Measurements from ENCODE around the gene BTNL8.

Gene BTNL8

DNA sequence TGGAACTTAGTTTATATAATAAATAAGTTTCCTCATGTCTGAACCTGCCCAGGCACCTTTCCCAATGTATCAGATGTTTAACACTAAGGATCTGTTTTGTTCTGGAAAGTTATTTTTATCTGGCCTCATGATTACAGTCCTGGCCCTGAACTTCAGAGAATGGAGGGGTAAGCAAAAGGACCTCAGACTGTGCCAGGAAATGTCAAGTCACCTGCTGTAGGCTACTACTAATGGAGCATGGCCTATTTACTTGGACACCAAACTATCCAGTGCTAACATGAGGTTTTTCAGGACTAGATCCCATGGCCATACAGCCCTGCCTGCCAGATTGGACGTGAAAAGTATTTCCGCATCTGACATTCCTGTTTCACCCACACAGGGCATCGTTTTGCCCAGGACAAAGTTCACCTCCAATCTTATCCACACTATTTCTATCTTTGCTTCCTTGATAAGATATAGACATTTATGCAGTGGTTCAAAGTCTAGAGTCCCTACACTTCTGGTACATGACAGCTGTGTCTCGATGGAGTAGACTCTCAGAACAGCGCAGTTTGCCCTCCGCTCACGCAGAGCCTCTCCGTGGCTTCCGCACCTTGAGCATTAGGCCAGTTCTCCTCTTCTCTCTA, at the start of gene BTNL8:
Gene BTNL8 (plus strand): TSS at position 539 of the 626 bp plus-strand sequence. CDS start 152 bp downstream, outside the sequence.
- no peak for DNase-seq (ENCODE audit: low read depth)

GRCh38 chr5:180849827-180850226, 49.1 kb upstream of the BTNL8 start:
- no peak for DNase-seq (ENCODE audit: low read depth)

GRCh38 chr5:180850434-180851078, 48.4 kb upstream of the BTNL8 start:
- no peak for DNase-seq (ENCODE audit: low read depth)

DNA sequence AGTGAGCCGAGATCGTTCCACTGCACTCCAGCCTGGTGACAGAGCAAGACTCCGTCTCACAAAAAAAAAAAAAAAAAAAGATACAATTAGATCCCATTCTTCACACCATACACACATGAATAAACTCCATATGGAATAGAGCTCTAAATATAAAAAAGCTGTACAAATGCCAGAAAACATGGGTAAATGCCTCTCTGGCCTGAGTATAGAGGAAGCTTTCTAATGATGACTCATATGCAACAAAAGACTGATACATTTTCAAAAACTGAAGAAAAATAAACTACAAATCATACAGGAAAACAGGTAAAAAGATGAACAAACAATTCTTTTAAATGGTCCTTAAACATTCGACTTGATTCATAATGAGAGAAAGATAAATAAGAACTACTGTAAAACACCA, 46.5 kb upstream of the BTNL8 start:
- no peak for DNase-seq (ENCODE audit: low read depth)

GRCh38 chr5:180853121-180853847, 45.7 kb upstream of the BTNL8 start:
- no peak for DNase-seq (ENCODE audit: low read depth)

- no peak for DNase-seq (ENCODE audit: low read depth)
Measured at GRCh38 chr5:180853848-180854176, 45.1 kb upstream of the BTNL8 start.

- no peak for DNase-seq (ENCODE audit: low read depth)
Measured at GRCh38 chr5:180858586-180858985, 40.4 kb upstream of the BTNL8 start.

DNA sequence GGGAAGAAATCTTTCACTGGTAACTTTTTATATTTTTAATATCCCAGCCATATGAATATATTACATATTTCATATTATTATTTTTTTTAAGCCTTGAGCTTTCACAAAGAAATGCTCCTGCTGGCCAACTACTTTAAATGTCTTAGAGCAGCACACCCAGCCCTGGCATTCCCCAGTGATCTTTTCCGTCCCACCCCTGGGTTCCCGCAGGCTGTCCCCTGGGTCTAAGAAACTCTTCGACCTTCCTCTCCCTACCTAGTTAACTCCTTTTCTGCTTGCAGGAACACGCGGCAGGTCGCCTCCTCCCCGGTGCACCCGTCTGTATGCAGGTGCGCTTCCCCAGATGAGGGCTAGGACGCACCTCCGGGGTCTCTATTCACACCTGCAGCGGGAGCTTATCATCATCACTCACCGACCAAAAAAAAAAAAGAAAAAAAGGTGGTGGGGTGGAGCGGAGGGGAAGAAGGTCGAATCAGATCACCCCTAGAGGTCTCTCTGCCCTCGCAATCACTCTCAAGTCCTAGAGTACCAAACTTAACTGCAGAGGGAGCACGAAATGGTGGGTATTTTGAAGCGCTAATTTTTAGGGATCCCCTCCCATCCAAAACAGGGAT, 38.6 kb upstream of the BTNL8 start:
- peak; percentile 40 for DNase-seq (ENCODE audit: low read depth)

DNA sequence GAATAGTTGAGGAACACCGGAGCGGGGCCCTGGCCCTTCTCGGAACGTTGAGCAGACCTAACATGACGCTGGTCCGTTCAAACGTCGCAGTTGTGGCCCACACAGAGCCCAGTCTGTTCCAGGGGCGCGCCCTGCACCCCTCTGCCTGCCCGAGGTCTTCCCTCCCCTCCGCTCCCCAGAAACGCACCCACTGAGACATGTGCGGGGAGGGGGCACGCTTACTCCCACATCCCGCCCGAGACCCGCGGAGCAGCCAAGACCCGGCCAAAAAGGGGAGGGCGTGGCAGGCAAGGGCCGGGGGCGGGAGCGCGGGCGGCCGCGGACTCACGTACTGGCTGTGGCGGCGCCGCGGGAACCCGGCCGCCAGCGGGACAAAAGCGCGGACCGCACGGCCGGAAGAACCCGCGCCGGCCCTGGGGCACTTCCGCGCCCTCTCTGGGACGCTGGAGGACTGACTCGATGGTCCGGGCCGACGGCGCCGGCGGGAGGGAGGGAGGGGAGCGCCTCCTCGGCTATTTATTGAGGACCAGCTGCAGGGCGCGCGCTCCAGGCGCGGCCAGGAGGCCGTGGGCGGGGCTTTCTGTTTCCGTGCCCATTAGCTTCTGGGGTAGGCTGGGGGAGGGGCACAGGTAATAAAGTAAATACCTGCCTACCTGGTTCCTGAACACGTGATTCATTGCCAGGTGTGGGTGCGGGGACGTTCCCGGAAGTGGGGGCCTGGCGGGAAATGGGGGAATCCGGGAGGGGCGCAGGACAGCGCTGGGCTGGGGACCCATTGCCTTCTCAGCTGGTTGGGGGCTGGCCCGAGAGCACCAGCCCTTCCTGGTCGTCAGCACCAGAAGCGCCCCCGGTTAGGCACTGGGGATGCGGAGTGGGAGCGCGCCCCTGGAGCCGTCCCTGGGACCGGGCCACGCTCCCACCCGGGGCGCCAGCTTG, 37.8 kb upstream of the BTNL8 start, which contains the start of gene ZFP62:
Gene ZFP62 (minus strand): TSS at position 390 of the 936 bp plus-strand sequence. CDS start 57 bp downstream, at position 333.
- peak; percentile 76 for DNase-seq (ENCODE audit: low read depth)

DNA sequence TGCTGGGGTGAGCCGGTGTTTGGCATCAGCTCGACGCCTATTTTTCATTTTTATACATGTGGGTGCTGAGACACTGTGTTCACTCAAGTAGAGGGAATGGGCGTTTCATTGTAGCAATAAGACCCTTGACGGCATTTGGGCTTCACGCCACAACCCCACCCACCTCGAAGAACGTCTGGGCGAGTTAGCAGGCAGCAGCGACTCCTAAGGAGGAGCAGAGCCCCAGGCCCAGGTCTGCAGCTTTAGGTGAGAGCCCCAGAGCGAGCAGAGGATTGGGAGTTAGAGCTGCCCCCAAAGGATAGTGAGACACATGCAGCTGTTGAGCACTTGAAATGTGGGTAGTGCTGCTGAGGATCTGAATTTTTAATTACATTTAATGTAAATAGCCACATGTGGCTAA, 36.3 kb upstream of the BTNL8 start:
- DNase-seq (ENCODE audit: low read depth) = no peak

DNA sequence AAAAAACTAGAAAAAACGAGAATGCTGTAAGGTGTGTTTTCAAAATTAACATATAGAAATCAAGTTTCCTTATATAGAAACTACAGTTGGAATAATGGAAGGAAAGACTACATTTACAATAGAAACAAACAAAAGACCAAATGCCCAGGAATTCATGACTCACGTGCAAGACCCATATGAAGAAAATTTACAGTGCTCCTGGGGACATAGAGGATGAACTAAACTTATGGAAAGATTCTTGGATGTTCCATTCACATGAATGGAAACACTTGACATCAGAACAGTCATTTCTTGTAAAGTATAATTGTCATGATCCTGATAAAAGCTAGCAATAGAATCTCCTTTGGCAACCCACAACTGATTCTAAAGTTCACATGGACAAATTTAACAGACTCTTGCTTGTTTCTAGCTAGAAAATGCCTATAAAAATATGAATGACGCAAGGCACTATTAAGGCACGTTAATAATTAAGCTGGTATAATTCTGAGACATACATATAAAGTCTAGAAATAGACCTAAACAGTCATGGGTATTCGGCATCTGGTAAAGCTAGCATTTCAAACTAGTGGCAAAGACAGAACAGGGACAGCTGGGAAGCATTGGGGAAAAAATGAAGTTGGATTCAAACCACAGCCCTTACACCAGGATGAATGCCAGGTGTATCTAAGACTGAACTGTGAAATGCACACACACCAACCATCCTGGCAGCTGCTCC, 32.8 kb upstream of the BTNL8 start:
- no peak for DNase-seq (ENCODE audit: low read depth)

GRCh38 chr5:180866985-180867384, 32.0 kb upstream of the BTNL8 start:
- DNase-seq (ENCODE audit: low read depth) = no peak

DNA sequence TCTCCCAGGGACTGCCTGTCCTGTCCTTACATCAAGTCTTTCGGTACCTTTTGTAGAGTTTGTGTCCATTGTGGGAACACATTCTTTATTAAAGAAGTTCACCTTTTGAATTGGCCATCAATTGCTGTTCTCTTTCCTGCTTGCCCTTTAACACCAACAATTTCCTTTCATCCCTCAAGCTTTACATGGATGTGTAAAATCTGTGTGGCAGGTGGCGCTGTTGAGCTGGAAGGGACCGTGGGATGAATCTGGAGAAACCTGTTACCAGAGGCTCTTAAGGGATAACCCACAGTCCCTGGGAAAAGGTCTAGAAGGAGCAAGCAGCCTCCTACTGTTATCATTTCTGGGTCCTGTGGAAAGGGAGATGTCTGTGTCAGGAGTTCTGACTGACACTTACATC, 30.0 kb upstream of the BTNL8 start:
- DNase-seq (ENCODE audit: low read depth) = peak; percentile 8

GRCh38 chr5:180869587-180869986, 29.4 kb upstream of the BTNL8 start:
- no peak for DNase-seq (ENCODE audit: low read depth)

DNA sequence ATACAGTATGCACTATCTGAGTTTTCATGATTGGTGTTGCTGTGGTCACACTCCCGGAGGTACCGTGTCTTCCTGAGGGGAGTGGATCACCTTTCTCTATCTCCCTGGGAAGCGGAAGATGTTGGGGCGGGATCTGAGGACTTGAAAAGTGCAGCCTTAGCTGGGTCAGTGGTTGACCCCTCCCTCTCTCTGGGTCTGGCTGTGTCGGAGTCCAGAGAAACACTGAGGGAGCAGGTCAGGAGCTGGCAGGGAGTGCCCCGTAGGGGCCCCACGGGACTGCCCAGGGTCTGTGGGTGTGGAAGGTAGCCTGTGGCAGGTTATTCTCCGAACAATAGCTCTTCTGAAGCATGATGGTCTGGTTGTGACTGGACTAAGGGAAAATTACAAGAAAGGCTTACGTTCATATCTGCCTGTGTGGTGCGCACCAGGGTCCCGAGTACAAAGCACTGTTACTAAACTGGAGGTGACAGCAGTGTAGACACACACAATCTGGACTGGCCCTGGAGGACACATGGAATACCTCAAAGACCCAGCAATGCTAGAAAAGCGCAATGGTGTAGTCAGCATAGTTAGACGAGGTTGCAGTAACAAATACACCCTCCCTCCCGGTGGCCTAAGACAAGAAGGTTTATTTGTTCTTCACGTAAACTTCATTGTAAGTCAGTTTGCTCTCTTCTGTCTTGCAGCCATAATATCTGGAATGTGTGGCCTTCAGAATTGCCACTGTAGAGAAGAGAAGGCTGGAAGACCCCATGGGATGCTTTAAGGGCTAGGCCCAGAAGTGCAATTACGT, 28.5 kb upstream of the BTNL8 start:
- no peak for DNase-seq (ENCODE audit: low read depth)

- no peak for DNase-seq (ENCODE audit: low read depth)
Measured at GRCh38 chr5:180872419-180872818, 26.5 kb upstream of the BTNL8 start.

DNA sequence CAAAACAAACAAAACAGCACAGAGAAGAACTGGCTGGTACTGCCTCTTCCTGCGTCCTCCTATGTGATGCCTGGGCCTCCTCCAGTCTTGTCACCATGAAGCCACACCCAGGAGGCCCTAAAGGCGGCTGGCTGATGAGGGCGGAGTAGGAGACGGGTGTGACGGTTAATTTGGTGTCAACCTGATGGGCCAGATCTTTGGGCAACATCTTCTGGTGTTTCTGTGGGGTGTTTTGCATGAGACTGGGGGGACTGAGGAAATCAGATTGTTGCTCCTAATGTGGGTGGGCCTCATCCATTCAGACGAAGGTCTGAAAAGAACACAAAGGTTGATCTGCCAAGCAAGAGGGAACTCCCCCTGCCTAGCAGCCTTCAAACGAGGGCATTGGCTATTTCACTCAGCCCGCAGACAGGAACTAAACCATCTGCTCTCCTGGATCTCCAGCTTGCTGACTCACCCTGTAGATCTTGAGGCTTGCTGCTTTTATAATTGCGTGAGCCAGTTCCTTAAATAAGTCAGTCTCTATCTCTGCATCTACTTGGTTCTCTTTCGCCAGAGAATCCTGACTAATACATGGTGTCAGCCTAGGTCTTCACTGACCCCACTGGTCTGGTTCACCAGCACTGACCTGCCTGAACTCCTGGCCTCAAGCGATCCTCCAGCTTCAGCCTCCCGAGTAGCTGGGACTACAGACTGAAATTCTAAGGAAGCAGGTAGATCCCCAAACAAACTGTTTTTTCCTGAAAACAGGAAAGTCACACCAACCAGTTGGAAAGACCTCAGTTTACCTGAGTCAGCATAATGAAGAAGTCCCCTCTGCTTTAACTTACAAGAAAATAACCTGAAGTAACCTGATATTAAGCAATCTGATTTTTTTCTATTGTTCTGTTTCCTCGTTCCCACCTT, 25.1 kb upstream of the BTNL8 start:
- peak; percentile 18 for DNase-seq (ENCODE audit: low read depth)

DNA sequence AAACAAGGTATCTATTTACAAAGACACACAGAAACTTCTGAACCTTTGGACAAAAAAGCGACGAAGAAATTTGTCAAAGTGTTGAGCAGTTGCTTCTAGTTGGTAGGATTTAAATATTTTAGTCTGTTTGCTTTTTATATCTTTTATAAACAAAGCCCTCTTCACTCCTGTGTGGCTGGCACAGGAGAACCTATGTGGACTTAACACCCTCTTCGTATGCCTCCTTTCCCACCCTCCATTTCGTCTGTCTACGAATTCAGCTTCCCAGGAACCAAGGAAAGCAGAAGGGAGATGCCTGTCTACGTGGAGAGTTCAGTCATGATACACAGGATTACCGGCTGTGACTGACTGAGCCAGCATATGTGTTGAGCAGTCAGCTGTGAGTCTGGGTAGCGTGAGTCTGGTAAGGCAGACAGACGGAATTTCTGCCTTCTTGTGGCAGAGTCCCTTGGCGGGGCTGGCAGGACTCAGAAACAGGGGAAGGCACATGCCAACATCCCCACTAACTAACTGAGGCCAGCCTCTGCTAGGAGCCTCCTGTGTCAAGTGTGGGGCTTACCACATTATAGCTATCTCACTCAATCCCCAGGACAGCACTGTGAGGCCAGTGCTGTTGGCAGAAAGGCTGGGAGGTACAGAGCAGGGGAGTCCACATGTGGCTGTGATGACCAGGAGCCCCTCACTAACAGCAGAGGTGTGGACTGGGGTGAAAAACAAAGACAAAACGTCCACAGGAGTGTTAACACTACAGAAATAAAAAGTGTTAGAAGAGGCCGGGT, 24.0 kb upstream of the BTNL8 start:
- no peak for DNase-seq (ENCODE audit: low read depth)
